GM12873 (cell line): ENCODE measurements around the gene GAPDHS.

Experiments used
- TF ChIP-seq, protein P1 (sequence below): IDR thresholded peaks from 2 replicates; pipeline ENCODE4 v1.5.1; 2012; ENCODE audit warnings: low read depth, mild to moderate bottlenecking, moderate library complexity, low read length, control low read depth; ENCODE audit not compliant: insufficient read depth; ENCODE audit errors: missing control alignments

Gene GAPDHS

GRCh38 chr19:35542209-35542608 is 9.0 kb downstream of the GAPDHS start:
- TF ChIP-seq, protein P1, sequence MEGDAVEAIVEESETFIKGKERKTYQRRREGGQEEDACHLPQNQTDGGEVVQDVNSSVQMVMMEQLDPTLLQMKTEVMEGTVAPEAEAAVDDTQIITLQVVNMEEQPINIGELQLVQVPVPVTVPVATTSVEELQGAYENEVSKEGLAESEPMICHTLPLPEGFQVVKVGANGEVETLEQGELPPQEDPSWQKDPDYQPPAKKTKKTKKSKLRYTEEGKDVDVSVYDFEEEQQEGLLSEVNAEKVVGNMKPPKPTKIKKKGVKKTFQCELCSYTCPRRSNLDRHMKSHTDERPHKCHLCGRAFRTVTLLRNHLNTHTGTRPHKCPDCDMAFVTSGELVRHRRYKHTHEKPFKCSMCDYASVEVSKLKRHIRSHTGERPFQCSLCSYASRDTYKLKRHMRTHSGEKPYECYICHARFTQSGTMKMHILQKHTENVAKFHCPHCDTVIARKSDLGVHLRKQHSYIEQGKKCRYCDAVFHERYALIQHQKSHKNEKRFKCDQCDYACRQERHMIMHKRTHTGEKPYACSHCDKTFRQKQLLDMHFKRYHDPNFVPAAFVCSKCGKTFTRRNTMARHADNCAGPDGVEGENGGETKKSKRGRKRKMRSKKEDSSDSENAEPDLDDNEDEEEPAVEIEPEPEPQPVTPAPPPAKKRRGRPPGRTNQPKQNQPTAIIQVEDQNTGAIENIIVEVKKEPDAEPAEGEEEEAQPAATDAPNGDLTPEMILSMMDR, result no peak

- TF ChIP-seq, protein P1, result no peak
These were observed 10.2 kb downstream of the GAPDHS start for GRCh38 chr19:35543280-35544109.

- TF ChIP-seq, protein P1, result no peak
These were observed 11.0 kb downstream of the GAPDHS start for GRCh38 chr19:35544110-35544802.

DNA sequence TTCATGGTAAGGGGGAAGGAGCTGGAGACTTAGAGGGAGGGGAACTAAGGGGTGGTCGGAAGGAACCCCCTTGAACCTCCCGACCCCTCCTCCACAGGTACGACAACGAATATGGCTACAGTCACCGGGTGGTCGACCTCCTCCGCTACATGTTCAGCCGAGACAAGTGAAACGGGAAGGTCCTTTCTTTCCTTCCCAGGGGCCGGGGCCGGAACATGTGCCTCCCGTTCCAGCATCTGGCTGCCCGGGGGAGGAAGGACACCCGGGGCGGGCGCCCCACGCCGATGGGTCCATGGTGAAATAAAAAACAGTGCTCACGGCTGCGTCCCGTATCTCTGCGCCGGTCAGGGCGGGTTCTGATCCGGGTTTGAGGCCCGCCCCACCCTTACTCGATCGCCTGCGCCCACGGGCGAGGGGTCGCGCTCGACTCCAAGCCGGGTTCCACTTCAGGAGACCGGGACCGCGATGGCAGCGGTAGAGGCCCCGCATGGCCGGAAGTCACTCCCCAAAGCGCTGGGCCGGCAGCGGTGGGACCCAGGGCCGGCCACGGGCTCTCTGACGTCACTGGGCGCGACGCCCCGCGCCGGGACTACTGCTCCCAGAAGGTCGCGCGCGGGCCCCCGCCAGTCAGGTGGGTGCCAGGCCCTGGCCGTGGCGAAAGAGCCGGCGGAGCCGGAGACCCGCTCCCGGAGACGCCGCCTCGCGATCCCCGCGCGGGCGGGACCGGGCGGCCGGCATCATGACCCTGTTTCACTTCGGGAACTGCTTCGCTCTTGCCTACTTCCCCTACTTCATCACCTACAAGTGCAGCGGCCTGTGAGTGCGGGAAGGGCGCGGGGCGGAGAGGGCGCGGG is 12.0 kb downstream of the GAPDHS start, which contains the start of gene TMEM147:
TMEM147 (plus strand) TSS at position 626 of the 854 bp plus-strand sequence; CDS start at position 740, 114 bp downstream.
- TF ChIP-seq, protein P1, result no peak

- TF ChIP-seq, protein P1, result no peak
These were observed 12.7 kb downstream of the GAPDHS start for GRCh38 chr19:35545855-35546381.

DNA sequence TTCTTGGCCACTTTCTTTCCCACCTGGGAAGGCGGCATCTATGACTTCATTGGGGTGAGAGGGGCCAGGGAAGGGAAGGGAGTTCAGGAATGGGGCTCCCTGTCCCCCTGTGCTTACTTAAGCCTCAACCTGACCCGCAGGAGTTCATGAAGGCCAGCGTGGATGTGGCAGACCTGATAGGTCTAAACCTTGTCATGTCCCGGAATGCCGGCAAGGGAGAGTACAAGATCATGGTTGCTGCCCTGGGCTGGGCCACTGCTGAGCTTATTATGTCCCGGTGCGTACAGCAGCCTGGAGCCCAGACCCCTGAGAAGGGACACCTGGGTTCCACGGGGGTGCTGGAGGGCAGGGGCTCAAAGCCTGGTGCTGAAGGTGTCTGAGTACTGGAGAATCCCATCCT is 13.3 kb downstream of the GAPDHS start:
- TF ChIP-seq, protein P1, result no peak
